Measurements from ENCODE around the gene UGGT2.

Gene UGGT2

GRCh38 chr13:96080676-96081075 is 27.5 kb upstream of the UGGT2 start:
- no peaks in the 10 kb centered on the region for H3K79me2 ChIP-seq (ENCODE audit: control insufficient read depth, low read length)
- peaks cover 6% of the 10 kb centered on the region; the same call in 1 of the 2 replicates for H3K27me3 ChIP-seq (ENCODE audit: control insufficient read depth, low read length)
- no peaks in the 10 kb centered on the region for H3F3A ChIP-seq (ENCODE audit: control insufficient read depth, insufficient read depth)
- H3K4me3 ChIP-seq (ENCODE audit: low read length): no peak overlapping the region
- no peaks in the 10 kb centered on the region for H3K9me2 ChIP-seq (replicated peaks; ENCODE audit: control insufficient read depth, low read length)
- H3K4me1 ChIP-seq (ENCODE audit: control insufficient read depth, low read length): no peaks in the 10 kb centered on the region
- H3K4me2 ChIP-seq (ENCODE audit: low read length): no peak overlapping the region
- H3K9me3 ChIP-seq (ENCODE audit: control insufficient read depth, insufficient read depth, low read length): no peaks in the 10 kb centered on the region
- TF ChIP-seq CTCF (IDR thresholded peaks at IDR 0.05; ENCODE audit: low read depth, low read length, poor library complexity, severe bottlenecking) (no peak), EZH2phosphoT487 (IDR thresholded peaks at IDR 0.05; ENCODE audit: borderline replicate concordance, low read length) (no peak)
- no peak overlapping the region for H3K27ac ChIP-seq (ENCODE audit: low read depth, low read length)
- no peaks in the 10 kb centered on the region for H4K20me1 ChIP-seq (ENCODE audit: control insufficient read depth, insufficient read depth, low read depth, low read length)
- no peaks in the 10 kb centered on the region for H3K36me3 ChIP-seq (ENCODE audit: control insufficient read depth, low read length)

GRCh38 chr13:96075953-96076543 is 22.8 kb upstream of the UGGT2 start:
- H3K4me2 ChIP-seq (ENCODE audit: low read length): no peak overlapping the region
- no peaks in the 10 kb centered on the region for H3K9me2 ChIP-seq (replicated peaks; ENCODE audit: control insufficient read depth, low read length)
- no peaks in the 10 kb centered on the region for H3K79me2 ChIP-seq (ENCODE audit: control insufficient read depth, low read length)
- H3K36me3 ChIP-seq (ENCODE audit: control insufficient read depth, low read length): no peaks in the 10 kb centered on the region
- H3F3A ChIP-seq (ENCODE audit: control insufficient read depth, insufficient read depth): no peaks in the 10 kb centered on the region
- no peaks in the 10 kb centered on the region for H4K20me1 ChIP-seq (ENCODE audit: control insufficient read depth, insufficient read depth, low read depth, low read length)
- TF ChIP-seq CTCF (IDR thresholded peaks at IDR 0.05; ENCODE audit: low read depth, low read length, poor library complexity, severe bottlenecking) (peak; percentile 81), EZH2phosphoT487 (IDR thresholded peaks at IDR 0.05; ENCODE audit: borderline replicate concordance, low read length) (no peak)
- H3K9me3 ChIP-seq (ENCODE audit: control insufficient read depth, insufficient read depth, low read length): no peaks in the 10 kb centered on the region
- H3K27ac ChIP-seq (ENCODE audit: low read depth, low read length): no peak overlapping the region
- H3K4me3 ChIP-seq (ENCODE audit: low read length): no peak overlapping the region
- H3K27me3 ChIP-seq (ENCODE audit: control insufficient read depth, low read length): 0 out of 2 replicates have a peak, but pooled peaks cover 3% of the 10 kb centered on the region
- no peaks in the 10 kb centered on the region for H3K4me1 ChIP-seq (ENCODE audit: control insufficient read depth, low read length)

GRCh38 chr13:96072392-96072791 is 19.2 kb upstream of the UGGT2 start:
- Histone ChIP-seq H3K4me2 (ENCODE audit: low read length) (no peak overlapping the region), H3K9me3 (ENCODE audit: control insufficient read depth, insufficient read depth, low read length) (no peaks in the 10 kb centered on the region), H3K4me3 (ENCODE audit: low read length) (no peak overlapping the region), H3K4me1 (ENCODE audit: control insufficient read depth, low read length) (no peaks in the 10 kb centered on the region), H3F3A (ENCODE audit: control insufficient read depth, insufficient read depth) (no peaks in the 10 kb centered on the region), H4K20me1 (ENCODE audit: control insufficient read depth, insufficient read depth, low read depth, low read length) (no peaks in the 10 kb centered on the region), H3K79me2 (ENCODE audit: control insufficient read depth, low read length) (no peaks in the 10 kb centered on the region), H3K9me2 (replicated peaks; ENCODE audit: control insufficient read depth, low read length) (no peaks in the 10 kb centered on the region), H3K36me3 (ENCODE audit: control insufficient read depth, low read length) (no peaks in the 10 kb centered on the region), H3K27me3 (ENCODE audit: control insufficient read depth, low read length) (0 out of 2 replicates have a peak, but pooled peaks cover 4% of the 10 kb centered on the region), H3K27ac (ENCODE audit: low read depth, low read length) (no peak overlapping the region)
- TF ChIP-seq CTCF (IDR thresholded peaks at IDR 0.05; ENCODE audit: low read depth, low read length, poor library complexity, severe bottlenecking) (no peak), EZH2phosphoT487 (IDR thresholded peaks at IDR 0.05; ENCODE audit: borderline replicate concordance, low read length) (no peak)

Data from DOHH2 (cell line).